Vagina (tissue), 2 donors: Measurements from ENCODE around the gene ZMYND11. TPM values are rescaled to one million over a fixed set of nuclear protein-coding genes. Genes with fewer than 3 reads are reported as not detected.
A peak's percentile ranks its signal among the peaks of the same experiment; 100 is the strongest.
"Not testable (repeated sequence)": the region's sequence is repeated elsewhere in the genome, so short reads cannot be mapped to it uniquely, and the experiment has no call there.

Experiments used
- DNase-seq, 2 donors: peaks; one replicate each; pipeline ENCODE4 v3.0.0-alpha.2; 2017; ENCODE audit errors: extremely low spot score in 2 of 2
- H3K27ac ChIP-seq: fragments of 200-600 bp; sonication (generic); one replicate; pipeline ENCODE4 v1.5.1; 2019
- H3K27me3 ChIP-seq: fragments of 200-600 bp; sonication (generic); one replicate; pipeline ENCODE4 v1.5.1; 2019
- H3K36me3 ChIP-seq, 2 donors: fragments of 200-600 bp; sonication (generic); one replicate each; pipeline ENCODE4 v1.5.1; 2017 to 2019
- H3K4me1 ChIP-seq: fragments of 200-600 bp; sonication (generic); one replicate; pipeline ENCODE4 v1.5.1; 2019
- H3K4me3 ChIP-seq, 2 donors: fragments of 200-600 bp; sonication (generic); 1 replicate in 1 of 2; 2 replicates in 1 of 2; pipeline ENCODE4 v1.5.1; 2016 to 2019
- H3K9me3 ChIP-seq: fragments of 200-600 bp; sonication (generic); one replicate; pipeline ENCODE4 v1.5.1; 2019
- POLR2A ChIP-seq, 2 donors: fragments of 450-650 bp; IDR thresholded peaks; one replicate each; pipeline ENCODE4 v1.6.1; 2017; ENCODE audit warnings: antibody characterized with exemption in 2 of 2, mild to moderate bottlenecking in 2 of 2, moderate library complexity in 2 of 2
- POLR2AphosphoS5 ChIP-seq, 2 donors: sonication (generic); formaldehyde crosslinking; IDR thresholded peaks; one replicate each; pipeline ENCODE4 v1.9.0; 2017; ENCODE audit warnings: antibody characterized with exemption in 2 of 2, mild to moderate bottlenecking in 2 of 2, low read depth in 1 of 2; ENCODE audit not compliant: insufficient read depth in 1 of 2
- intact Hi-C: fragments of 100-400 bp; cut with DNase I; formaldehyde crosslinking; loops from one replicate; pipeline ENCODE4 v1.15.1; 2023
- small RNA-seq: library from RNA; depleted of rRNA; stranded (forward); fragments of <200 nt; gene quantifications from one replicate; pipeline ENCODE3, GENCODE V24; 2016
- total RNA-seq: library from RNA; depleted of rRNA; stranded (reverse); fragments of >200 nt; gene quantifications from one replicate; pipeline ENCODE4 v1.2.3, GENCODE V29; 2016
- TF ChIP-seq, protein P1 (sequence below), 3 experiments: fragments of 450-650 bp in 2 of 3; fragments of 200-600 bp in 1 of 3; sonication (generic) in 1 of 3; IDR thresholded peaks; one replicate each; pipeline ENCODE4 v1.5.1; 2017 to 2019; ENCODE audit warnings: antibody characterized with exemption in 3 of 3, mild to moderate bottlenecking in 2 of 3, moderate library complexity in 2 of 3

Gene ZMYND11
- total RNA-seq, 1 donor from 2014 or later = 46.4 TPM

DNA sequence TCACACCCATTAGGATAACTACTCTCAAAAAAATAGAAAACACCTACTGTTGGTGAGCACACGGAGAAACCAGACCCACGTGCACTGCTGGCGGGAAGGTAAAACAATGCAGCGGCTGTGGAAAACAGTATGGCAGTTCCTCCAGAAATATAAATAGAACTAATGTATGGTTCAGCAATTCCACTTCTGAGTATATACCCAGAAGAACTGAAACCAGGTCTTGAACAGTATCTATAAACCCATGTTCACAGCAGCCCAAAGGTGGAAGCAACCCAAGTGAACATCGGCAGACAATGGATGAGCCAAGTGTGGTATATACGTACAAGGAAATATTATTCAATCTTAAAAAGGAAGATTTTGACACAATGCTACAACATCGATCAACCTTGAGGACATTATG lies 164.7 kb downstream of the ZMYND11 start:
- no peaks in the 10 kb centered on the region for H3K9me3 ChIP-seq
- H3K27me3 ChIP-seq = no peaks in the 10 kb centered on the region
- no peak for DNase-seq
- intact Hi-C loops = no loop called here
- H3K27ac ChIP-seq = no peak overlapping the region
- no peak overlapping the region for H3K4me3 ChIP-seq
- TF ChIP-seq POLR2A (IDR thresholded peaks at IDR 0.05) = no peak
- TF ChIP-seq, protein P1, sequence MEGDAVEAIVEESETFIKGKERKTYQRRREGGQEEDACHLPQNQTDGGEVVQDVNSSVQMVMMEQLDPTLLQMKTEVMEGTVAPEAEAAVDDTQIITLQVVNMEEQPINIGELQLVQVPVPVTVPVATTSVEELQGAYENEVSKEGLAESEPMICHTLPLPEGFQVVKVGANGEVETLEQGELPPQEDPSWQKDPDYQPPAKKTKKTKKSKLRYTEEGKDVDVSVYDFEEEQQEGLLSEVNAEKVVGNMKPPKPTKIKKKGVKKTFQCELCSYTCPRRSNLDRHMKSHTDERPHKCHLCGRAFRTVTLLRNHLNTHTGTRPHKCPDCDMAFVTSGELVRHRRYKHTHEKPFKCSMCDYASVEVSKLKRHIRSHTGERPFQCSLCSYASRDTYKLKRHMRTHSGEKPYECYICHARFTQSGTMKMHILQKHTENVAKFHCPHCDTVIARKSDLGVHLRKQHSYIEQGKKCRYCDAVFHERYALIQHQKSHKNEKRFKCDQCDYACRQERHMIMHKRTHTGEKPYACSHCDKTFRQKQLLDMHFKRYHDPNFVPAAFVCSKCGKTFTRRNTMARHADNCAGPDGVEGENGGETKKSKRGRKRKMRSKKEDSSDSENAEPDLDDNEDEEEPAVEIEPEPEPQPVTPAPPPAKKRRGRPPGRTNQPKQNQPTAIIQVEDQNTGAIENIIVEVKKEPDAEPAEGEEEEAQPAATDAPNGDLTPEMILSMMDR (IDR thresholded peaks at IDR 0.05) = no peak
- TF ChIP-seq POLR2AphosphoS5 (IDR thresholded peaks at IDR 0.05; ENCODE audit: insufficient read depth in 1 of 2, low read depth in 1 of 2) = no peak
- H3K36me3 ChIP-seq = no peaks in the 10 kb centered on the region
- peaks cover 8% of the 10 kb centered on the region for H3K4me1 ChIP-seq

DNA sequence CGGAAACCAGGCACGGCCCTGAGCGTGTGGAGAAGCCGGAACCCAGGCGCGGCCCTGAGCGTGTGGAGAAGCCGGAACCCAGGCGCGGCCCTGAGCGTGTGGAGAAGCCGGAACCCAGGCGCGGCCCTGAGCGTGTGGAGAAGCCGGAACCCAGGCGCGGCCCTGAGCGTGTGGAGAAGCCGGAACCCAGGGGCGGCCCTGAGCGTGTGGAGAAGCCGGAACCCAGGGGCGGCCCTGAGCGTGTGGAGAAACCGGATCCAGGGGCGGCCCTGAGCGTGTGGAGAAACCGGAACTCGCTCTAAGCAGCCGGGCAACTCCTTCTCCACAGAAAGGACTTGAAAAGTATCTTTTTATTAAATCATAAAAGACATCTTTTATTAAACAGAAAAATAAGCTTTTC lies 165.3 kb downstream of the ZMYND11 start:
- H3K36me3 ChIP-seq, H3K27me3 ChIP-seq, H3K27ac ChIP-seq, intact Hi-C loops, DNase-seq, H3K9me3 ChIP-seq, H3K4me3 ChIP-seq, H3K4me1 ChIP-seq: not testable (repeated sequence)

DNA sequence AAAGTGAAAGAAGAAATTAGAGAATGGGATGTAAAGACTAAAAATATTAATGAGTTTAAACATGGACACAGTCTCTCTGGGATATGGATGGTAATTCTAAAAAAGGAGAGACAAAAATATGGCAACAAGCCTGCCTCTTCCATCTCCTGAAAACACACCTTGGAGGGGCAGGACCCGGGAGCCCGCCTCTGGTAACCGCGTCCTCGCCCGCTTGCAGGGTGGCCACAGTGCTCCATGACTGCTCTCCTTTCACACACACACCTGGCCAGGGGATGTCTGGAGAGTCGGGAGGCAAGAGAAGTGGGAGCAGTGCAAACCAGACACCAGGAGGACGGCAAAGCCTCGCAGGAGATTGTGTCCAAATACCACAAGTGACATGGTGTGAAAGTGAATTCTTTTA lies 166.3 kb downstream of the ZMYND11 start:
- Histone ChIP-seq H3K27me3 (no peaks in the 10 kb centered on the region), H3K27ac (no peak overlapping the region), H3K4me3 (no peak overlapping the region), H3K4me1 (peaks cover 8% of the 10 kb centered on the region), H3K36me3 (no peaks in the 10 kb centered on the region), H3K9me3 (no peaks in the 10 kb centered on the region)
- intact Hi-C loops = no loop called here
- DNase-seq = no peak
- TF ChIP-seq POLR2A (IDR thresholded peaks at IDR 0.05) = no peak
- TF ChIP-seq, protein P1 (IDR thresholded peaks at IDR 0.05) = no peak
- no peak for TF ChIP-seq POLR2AphosphoS5 (IDR thresholded peaks at IDR 0.05; ENCODE audit: insufficient read depth in 1 of 2, low read depth in 1 of 2)

Small RNA genes lying within 50 kb of the gene (small RNA-seq; reads per million reads assigned to genes)
- gene RNA5SP297 (not detected), gene RNA5SP298 (2.4 reads per million, percentile 67 among the genes with 10 or more reads in this experiment)

Other genes starting within 250 kb of the ZMYND11 start
- not detected for gene TUBB8, start 86.2 kb upstream of the ZMYND11 start, total RNA-seq